GM12872 (cell line): Measurements from ENCODE around the gene PLXNA4.

Experiments
- CTCF ChIP-seq: IDR thresholded peaks from 3 replicates; pipeline ENCODE4 v1.5.1; 2011; ENCODE audit warnings: low read depth, mild to moderate bottlenecking, low read length, moderate library complexity; ENCODE audit not compliant: insufficient read depth

PLXNA4 gene

GRCh38 chr7:132168239-132168638, 408.0 kb downstream of the PLXNA4 start:
- TF ChIP-seq CTCF: no peak

- no peak for TF ChIP-seq CTCF
These were observed 411.6 kb downstream of the PLXNA4 start for GRCh38 chr7:132164558-132165125.

- TF ChIP-seq CTCF: no peak
These were observed 413.6 kb downstream of the PLXNA4 start for GRCh38 chr7:132162556-132163144.

GRCh38 chr7:132161976-132162375, 414.3 kb downstream of the PLXNA4 start:
- TF ChIP-seq CTCF: no peak

- TF ChIP-seq CTCF: no peak
These were observed 414.7 kb downstream of the PLXNA4 start for GRCh38 chr7:132161533-132161915.

GRCh38 chr7:132160611-132161532, 415.4 kb downstream of the PLXNA4 start:
- TF ChIP-seq CTCF: no peak

GRCh38 chr7:132158841-132159240, 417.4 kb downstream of the PLXNA4 start:
- no peak for TF ChIP-seq CTCF
